ENCODE results near the gene HIVEP3.

Gene HIVEP3

DNA sequence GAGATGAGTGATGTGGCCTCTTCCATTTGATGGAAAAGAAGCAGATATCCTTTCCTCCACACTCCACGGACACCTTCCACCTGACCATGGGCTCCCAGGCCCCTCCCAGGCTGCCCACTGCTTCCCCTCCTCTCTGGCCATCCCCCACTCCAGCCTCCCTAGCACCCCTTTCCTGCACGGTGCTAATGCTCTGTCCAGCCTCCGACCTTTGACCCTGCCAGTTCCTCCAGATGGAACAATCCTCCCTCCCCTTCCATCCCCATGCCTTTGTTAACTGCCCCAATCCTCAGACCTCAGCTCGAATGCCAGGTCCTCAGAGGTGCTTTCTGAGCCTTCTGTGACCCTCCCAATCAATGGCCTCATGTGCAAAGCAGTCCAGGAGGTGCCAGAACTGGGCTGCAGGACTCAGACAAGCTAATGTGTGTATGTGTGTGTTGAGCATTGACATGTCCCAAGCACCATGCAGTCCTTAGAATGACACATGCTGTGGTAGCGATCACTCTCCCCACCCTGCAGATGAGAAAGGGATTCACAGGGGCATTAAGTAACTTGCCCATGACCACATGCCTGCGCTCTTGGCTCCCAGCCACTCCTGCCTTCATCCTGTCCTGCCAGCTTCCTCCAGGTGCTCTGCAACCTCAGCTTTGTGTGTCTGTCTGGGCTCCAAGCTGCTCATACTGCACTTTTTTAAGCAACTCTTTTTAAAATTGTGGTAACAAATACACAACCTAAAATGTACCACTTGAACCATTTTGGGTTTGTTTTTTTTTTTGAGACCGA is 370.8 kb downstream of the HIVEP3 start:
- TF ChIP-seq, protein P1, sequence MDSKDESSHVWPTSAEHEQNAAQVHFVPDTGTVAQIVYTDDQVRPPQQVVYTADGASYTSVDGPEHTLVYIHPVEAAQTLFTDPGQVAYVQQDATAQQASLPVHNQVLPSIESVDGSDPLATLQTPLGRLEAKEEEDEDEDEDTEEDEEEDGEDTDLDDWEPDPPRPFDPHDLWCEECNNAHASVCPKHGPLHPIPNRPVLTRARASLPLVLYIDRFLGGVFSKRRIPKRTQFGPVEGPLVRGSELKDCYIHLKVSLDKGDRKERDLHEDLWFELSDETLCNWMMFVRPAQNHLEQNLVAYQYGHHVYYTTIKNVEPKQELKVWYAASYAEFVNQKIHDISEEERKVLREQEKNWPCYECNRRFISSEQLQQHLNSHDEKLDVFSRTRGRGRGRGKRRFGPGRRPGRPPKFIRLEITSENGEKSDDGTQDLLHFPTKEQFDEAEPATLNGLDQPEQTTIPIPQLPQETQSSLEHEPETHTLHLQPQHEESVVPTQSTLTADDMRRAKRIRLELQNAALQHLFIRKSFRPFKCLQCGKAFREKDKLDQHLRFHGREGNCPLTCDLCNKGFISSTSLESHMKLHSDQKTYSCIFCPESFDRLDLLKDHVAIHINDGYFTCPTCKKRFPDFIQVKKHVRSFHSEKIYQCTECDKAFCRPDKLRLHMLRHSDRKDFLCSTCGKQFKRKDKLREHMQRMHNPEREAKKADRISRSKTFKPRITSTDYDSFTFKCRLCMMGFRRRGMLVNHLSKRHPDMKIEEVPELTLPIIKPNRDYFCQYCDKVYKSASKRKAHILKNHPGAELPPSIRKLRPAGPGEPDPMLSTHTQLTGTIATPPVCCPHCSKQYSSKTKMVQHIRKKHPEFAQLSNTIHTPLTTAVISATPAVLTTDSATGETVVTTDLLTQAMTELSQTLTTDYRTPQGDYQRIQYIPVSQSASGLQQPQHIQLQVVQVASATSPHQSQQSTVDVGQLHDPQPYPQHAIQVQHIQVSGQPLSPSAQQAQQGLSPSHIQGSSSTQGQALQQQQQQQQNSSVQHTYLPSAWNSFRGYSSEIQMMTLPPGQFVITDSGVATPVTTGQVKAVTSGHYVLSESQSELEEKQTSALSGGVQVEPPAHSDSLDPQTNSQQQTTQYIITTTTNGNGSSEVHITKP (tag by site-specific recombination; IDR thresholded peaks at IDR 0.05), result 0 out of 2 replicates have a peak, but pooled peaks have one; percentile 27
- no peak for TF ChIP-seq ZFP41 (tag by site-specific recombination; IDR thresholded peaks at IDR 0.05; ENCODE audit: borderline replicate concordance)
- no peak overlapping the region for H3K4me3 ChIP-seq (ENCODE audit: low read depth, low read length)
- H3K27ac ChIP-seq (ENCODE audit: extremely low read depth, low read depth, low read length), result no peak overlapping the region
- no peaks in the 10 kb centered on the region for H3K36me3 ChIP-seq (ENCODE audit: control insufficient read depth in 2 of 2, insufficient read depth in 1 of 2, low read length in 2 of 2)
- CTCF ChIA-PET, result no interaction called here
- H3K9me3 ChIP-seq (ENCODE audit: control insufficient read depth, insufficient read depth, low read depth, low read length), result no peaks in the 10 kb centered on the region
- no peaks in the 10 kb centered on the region for H3K4me1 ChIP-seq (ENCODE audit: control insufficient read depth, insufficient read depth, low read length)
- POLR2A ChIA-PET, result no interaction called here

DNA sequence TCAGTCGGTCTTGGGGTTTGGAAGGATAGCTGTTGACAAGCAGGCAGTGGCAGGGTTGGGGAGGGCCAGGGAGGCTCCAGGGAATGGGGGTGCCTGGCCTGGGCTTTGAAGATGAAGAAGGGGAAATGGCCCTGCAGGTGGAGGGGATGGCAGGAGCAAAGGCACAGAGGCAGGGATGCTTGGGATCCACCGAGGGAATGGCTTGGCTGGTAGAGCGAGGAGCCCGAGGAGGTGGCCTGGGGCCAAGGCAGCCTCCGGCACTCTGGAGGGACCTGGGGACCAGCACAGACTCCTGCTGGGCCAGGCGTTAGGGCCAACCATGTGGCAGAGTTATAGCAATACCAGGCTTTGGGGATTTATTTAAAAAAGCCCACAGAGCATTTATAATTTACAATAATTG is 371.4 kb downstream of the HIVEP3 start:
- Histone ChIP-seq H3K4me3 (ENCODE audit: low read depth, low read length) (no peak overlapping the region), H3K27ac (ENCODE audit: extremely low read depth, low read depth, low read length) (no peak overlapping the region), H3K9me3 (ENCODE audit: control insufficient read depth, insufficient read depth, low read depth, low read length) (no peaks in the 10 kb centered on the region), H3K4me1 (ENCODE audit: control insufficient read depth, insufficient read depth, low read length) (no peaks in the 10 kb centered on the region), H3K36me3 (ENCODE audit: control insufficient read depth in 2 of 2, insufficient read depth in 1 of 2, low read length in 2 of 2) (no peaks in the 10 kb centered on the region)
- TF ChIP-seq HIC1 (tag by site-specific recombination; IDR thresholded peaks at IDR 0.05) (no peak), ZNF266 (tag by site-specific recombination; IDR thresholded peaks at IDR 0.05; ENCODE audit: low read depth) (no peak), ZNF350 (tag by site-specific recombination; IDR thresholded peaks at IDR 0.05) (no peak), ZNF10 (tag by site-specific recombination; IDR thresholded peaks at IDR 0.05) (no peak), ZNF391 (tag by site-specific recombination; IDR thresholded peaks at IDR 0.05; ENCODE audit: borderline replicate concordance, low read depth) (no peak), OSR2 (tag by site-specific recombination; IDR thresholded peaks at IDR 0.05) (no peak), ZNF302 (tag by site-specific recombination; IDR thresholded peaks at IDR 0.05; ENCODE audit: low read depth) (no peak), ZNF473 (tag by site-specific recombination; IDR thresholded peaks at IDR 0.05) (no peak), ZNF48 (tag by site-specific recombination; IDR thresholded peaks at IDR 0.05) (no peak), KLF7 (tag by site-specific recombination; IDR thresholded peaks at IDR 0.05; ENCODE audit: borderline replicate concordance) (no peak)
- TF ChIP-seq, protein P2, sequence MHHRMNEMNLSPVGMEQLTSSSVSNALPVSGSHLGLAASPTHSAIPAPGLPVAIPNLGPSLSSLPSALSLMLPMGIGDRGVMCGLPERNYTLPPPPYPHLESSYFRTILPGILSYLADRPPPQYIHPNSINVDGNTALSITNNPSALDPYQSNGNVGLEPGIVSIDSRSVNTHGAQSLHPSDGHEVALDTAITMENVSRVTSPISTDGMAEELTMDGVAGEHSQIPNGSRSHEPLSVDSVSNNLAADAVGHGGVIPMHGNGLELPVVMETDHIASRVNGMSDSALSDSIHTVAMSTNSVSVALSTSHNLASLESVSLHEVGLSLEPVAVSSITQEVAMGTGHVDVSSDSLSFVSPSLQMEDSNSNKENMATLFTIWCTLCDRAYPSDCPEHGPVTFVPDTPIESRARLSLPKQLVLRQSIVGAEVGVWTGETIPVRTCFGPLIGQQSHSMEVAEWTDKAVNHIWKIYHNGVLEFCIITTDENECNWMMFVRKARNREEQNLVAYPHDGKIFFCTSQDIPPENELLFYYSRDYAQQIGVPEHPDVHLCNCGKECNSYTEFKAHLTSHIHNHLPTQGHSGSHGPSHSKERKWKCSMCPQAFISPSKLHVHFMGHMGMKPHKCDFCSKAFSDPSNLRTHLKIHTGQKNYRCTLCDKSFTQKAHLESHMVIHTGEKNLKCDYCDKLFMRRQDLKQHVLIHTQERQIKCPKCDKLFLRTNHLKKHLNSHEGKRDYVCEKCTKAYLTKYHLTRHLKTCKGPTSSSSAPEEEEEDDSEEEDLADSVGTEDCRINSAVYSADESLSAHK (tag by site-specific recombination; IDR thresholded peaks at IDR 0.05), result no peak
- TF ChIP-seq, protein P3, sequence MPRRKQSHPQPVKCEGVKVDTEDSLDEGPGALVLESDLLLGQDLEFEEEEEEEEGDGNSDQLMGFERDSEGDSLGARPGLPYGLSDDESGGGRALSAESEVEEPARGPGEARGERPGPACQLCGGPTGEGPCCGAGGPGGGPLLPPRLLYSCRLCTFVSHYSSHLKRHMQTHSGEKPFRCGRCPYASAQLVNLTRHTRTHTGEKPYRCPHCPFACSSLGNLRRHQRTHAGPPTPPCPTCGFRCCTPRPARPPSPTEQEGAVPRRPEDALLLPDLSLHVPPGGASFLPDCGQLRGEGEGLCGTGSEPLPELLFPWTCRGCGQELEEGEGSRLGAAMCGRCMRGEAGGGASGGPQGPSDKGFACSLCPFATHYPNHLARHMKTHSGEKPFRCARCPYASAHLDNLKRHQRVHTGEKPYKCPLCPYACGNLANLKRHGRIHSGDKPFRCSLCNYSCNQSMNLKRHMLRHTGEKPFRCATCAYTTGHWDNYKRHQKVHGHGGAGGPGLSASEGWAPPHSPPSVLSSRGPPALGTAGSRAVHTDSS (tag by site-specific recombination; IDR thresholded peaks at IDR 0.05), result no peak
- ChIA-PET CTCF (no interaction called here), POLR2A (no interaction called here)

Data from HEK293 (cell line).